Thyroid gland (tissue), 4 donors: Measurements from ENCODE around the gene KCNG4. TPM values are rescaled to one million over a fixed set of nuclear protein-coding genes. Genes with fewer than 3 reads are reported as not detected.

ENCODE experiments used
- DNase-seq, 2 donors: peaks; one replicate each; pipeline ENCODE4 v3.0.0-alpha.2; 2019
- H3K27ac ChIP-seq, 3 donors: fragments of 200-600 bp; sonication (generic); 1 replicate in 2 of 3; 2 replicates in 1 of 3; pipeline ENCODE4 v1.5.1; 2016 to 2019; ENCODE audit warnings: mild to moderate bottlenecking in 1 of 3, moderate library complexity in 1 of 3
- H3K27me3 ChIP-seq: fragments of 200-600 bp; sonication (generic); one replicate; pipeline ENCODE4 v1.5.1; 2019
- H3K36me3 ChIP-seq, 2 donors: fragments of 200-600 bp; sonication (generic); one replicate each; pipeline ENCODE4 v1.5.1; 2016 to 2019
- H3K4me1 ChIP-seq, 2 donors: fragments of 200-600 bp; sonication (generic); one replicate each; pipeline ENCODE4 v1.5.1; 2017 to 2019
- H3K4me3 ChIP-seq, 3 donors: fragments of 200-600 bp; sonication (generic); replicated peaks in 1 of 3; 1 replicate in 2 of 3; 2 replicates in 1 of 3; pipeline ENCODE4 v1.5.1; 2016; ENCODE audit warnings: mild to moderate bottlenecking in 1 of 3
- H3K9me3 ChIP-seq: fragments of 200-600 bp; sonication (generic); one replicate; pipeline ENCODE4 v1.5.1; 2017
- POLR2A ChIP-seq, 2 donors: fragments of 450-650 bp; IDR thresholded peaks; one replicate each; pipeline ENCODE4 v1.6.1; 2017; ENCODE audit warnings: antibody characterized with exemption in 2 of 2, mild to moderate bottlenecking in 2 of 2, moderate library complexity in 1 of 2
- WGBS, 2 donors: methylation state at CpG; one replicate each; pipeline ENCODE4 v1.1.5; 2017; 5-methylcytosine and 5-hydroxymethylcytosine counted together
- intact Hi-C: fragments of 100-400 bp; cut with DNase I; formaldehyde crosslinking; loops from one replicate; pipeline ENCODE4 v1.15.1; 2023
- small RNA-seq: library from RNA; depleted of rRNA; stranded (forward); fragments of <200 nt; gene quantifications from one replicate; pipeline ENCODE3, GENCODE V24; 2016
- total RNA-seq, 4 donors: library from RNA; depleted of rRNA; stranded (reverse); fragments of >200 nt; gene quantifications; one replicate each; pipeline ENCODE4 v1.2.3, GENCODE V29; 2016
- TF ChIP-seq, protein P1 (sequence below), 6 experiments: fragments of 200-600 bp in 3 of 6; fragments of 450-650 bp in 3 of 6; sonication (generic) in 3 of 6; IDR thresholded peaks; one replicate each; pipeline ENCODE4 v1.5.1; 2016 to 2019; ENCODE audit warnings: antibody characterized with exemption in 6 of 6, mild to moderate bottlenecking in 2 of 6, inconsistent platforms in 1 of 6, moderate library complexity in 1 of 6

KCNG4 gene
- total RNA-seq, 4 donors from 2014 or later, result not detected

DNA sequence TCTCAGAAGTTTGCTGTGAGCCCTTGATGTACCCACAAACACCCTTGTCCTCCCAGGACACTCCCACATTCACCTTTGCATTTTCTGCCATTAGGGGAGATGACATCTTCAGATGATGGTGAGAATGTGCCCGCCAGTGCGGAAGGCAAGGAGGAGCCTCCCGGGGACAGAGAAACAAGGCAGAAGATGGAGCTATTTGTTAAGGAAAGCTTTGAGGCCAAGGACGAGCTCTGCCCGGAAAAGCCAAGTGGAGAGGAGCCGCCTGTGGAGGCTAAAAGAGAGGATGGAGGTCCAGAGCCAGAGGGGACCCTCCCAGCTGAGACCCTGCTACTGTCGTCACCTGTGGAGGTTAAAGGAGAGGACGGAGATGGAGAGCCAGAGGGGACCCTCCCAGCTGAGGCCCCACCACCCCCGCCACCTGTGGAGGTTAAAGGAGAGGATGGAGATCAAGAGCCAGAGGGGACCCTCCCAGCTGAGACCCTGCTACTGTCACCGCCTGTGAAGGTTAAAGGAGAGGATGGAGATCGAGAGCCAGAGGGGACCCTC is 70.0 kb downstream of the KCNG4 start:
- H3K27me3 ChIP-seq, result no peaks in the 10 kb centered on the region
- intact Hi-C loops, result no loop called here
- DNase-seq, result no peak
- TF ChIP-seq POLR2A (IDR thresholded peaks at IDR 0.05), result no peak
- TF ChIP-seq, protein P1, sequence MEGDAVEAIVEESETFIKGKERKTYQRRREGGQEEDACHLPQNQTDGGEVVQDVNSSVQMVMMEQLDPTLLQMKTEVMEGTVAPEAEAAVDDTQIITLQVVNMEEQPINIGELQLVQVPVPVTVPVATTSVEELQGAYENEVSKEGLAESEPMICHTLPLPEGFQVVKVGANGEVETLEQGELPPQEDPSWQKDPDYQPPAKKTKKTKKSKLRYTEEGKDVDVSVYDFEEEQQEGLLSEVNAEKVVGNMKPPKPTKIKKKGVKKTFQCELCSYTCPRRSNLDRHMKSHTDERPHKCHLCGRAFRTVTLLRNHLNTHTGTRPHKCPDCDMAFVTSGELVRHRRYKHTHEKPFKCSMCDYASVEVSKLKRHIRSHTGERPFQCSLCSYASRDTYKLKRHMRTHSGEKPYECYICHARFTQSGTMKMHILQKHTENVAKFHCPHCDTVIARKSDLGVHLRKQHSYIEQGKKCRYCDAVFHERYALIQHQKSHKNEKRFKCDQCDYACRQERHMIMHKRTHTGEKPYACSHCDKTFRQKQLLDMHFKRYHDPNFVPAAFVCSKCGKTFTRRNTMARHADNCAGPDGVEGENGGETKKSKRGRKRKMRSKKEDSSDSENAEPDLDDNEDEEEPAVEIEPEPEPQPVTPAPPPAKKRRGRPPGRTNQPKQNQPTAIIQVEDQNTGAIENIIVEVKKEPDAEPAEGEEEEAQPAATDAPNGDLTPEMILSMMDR (IDR thresholded peaks at IDR 0.05), result no peak
- no peak overlapping the region for H3K4me3 ChIP-seq
- H3K4me1 ChIP-seq, result no peaks in the 10 kb centered on the region
- 80 to 84% methylated on average over 11 of the region's 11 CpGs for WGBS, 2 donors
- no peaks in the 10 kb centered on the region for H3K36me3 ChIP-seq
- H3K27ac ChIP-seq, result no peak overlapping the region
- H3K9me3 ChIP-seq, result no peaks in the 10 kb centered on the region

Small RNA genes within 50 kb of the gene (small RNA-seq; reads per million reads assigned to genes)
- gene RNA5SP433, result not detected

Other genes starting within 250 kb of the KCNG4 start
- gene SLC38A8, start 197.2 kb downstream of the KCNG4 start, total RNA-seq, result not detected
- gene MBTPS1, start 123.1 kb downstream of the KCNG4 start, total RNA-seq, result 100 to 1,000 TPM; 126 to 185 (median 166) TPM
- gene HSDL1, start 94.8 kb downstream of the KCNG4 start, total RNA-seq, result 10 to 100 TPM; 37.2 to 82.9 (median 59.5) TPM
- gene DNAAF1, start 94.7 kb downstream of the KCNG4 start, total RNA-seq, result 10 to 100 TPM in 1 of 4 donors, 1 to 10 TPM in 3; 1.5 to 11.2 (median 2.8) TPM
- gene TAF1C, start 53.0 kb downstream of the KCNG4 start, total RNA-seq, result 10 to 100 TPM; 29.4 to 64.2 (median 56.3) TPM
- under 1 TPM; 0.24 to 0.78 (median 0.54) TPM for gene ADAD2, start 48.9 kb downstream of the KCNG4 start, total RNA-seq
- gene WFDC1, start 54.9 kb upstream of the KCNG4 start, total RNA-seq, result 1 to 10 TPM in 3 of 4 donors, not detected in 1; 1.3 to 2.1 (median 1.6) TPM
- 10 to 100 TPM; 12.9 to 26.9 (median 18.6) TPM for gene ATP2C2, start 128.5 kb upstream of the KCNG4 start, total RNA-seq